Thyroid gland (tissue), 4 donors: ENCODE data around the gene SCAPER.

Experiments
- CTCF ChIP-seq, 6 experiments: fragments of 200-600 bp in 3 of 6; fragments of 450-650 bp in 3 of 6; sonication (generic) in 3 of 6; IDR thresholded peaks; one replicate each; pipeline ENCODE4 v1.5.1; 2016 to 2019; ENCODE audit warnings: antibody characterized with exemption in 6 of 6, mild to moderate bottlenecking in 2 of 6, inconsistent platforms in 1 of 6, moderate library complexity in 1 of 6
- POLR2A ChIP-seq, 2 donors: fragments of 450-650 bp; IDR thresholded peaks; one replicate each; pipeline ENCODE4 v1.6.1; 2017; ENCODE audit warnings: antibody characterized with exemption in 2 of 2, mild to moderate bottlenecking in 2 of 2, moderate library complexity in 1 of 2

GRCh38 chr15:76311100-76311953 is 593.8 kb downstream of the SCAPER start, which contains the start of gene ETFA:
- TF ChIP-seq CTCF (IDR thresholded peaks at IDR 0.05) (no peak), POLR2A (IDR thresholded peaks at IDR 0.05) (peak in 1 of 2 donors; percentile 92)
